ENCODE measurements around the gene CHPF. TPM values are rescaled to one million over a fixed set of nuclear protein-coding genes. Genes with fewer than 3 reads are reported as not detected.
A peak's percentile ranks its signal among the peaks of the same experiment; 100 is the strongest.

Gene CHPF
- total RNA-seq, 1 donor: 10.2 TPM

DNA sequence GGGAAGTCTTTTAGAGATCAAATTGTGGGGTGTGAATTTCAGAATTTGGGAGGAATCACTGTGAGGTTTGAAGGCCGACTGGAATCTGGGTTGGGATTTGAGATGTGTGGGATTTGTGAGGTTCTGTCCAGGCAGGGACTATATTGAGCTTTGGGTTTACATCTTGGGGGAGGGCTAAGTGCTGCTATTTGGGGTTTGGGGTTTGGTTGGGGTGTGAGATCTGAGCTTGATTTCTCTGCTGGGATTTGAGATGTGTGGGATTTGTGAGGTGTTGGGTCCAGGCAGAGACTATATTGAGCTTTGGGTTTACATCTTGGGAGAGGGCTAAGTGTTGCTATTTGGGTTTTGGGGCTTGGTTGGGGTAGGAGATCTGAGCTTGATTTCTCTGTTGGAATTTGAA lies 44.1 kb downstream of the CHPF start:
- no peak for DNase-seq (ENCODE audit: low read depth in 2 of 3, low spot score in 2 of 3)

DNA sequence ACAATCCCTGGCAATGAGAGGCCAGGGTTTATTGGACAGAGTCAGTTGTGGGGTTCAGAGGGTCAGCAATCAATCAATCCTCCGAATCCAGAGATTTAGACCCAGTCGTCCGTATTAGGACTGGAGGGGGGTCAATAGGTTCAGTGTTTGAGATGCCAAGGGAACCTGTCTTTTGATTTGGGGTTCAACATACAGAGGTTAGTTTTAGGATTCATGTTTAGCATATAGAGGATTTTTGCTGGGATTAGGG lies 44.6 kb downstream of the CHPF start:
- DNase-seq (ENCODE audit: low read depth in 2 of 3, low spot score in 2 of 3): no peak

DNA sequence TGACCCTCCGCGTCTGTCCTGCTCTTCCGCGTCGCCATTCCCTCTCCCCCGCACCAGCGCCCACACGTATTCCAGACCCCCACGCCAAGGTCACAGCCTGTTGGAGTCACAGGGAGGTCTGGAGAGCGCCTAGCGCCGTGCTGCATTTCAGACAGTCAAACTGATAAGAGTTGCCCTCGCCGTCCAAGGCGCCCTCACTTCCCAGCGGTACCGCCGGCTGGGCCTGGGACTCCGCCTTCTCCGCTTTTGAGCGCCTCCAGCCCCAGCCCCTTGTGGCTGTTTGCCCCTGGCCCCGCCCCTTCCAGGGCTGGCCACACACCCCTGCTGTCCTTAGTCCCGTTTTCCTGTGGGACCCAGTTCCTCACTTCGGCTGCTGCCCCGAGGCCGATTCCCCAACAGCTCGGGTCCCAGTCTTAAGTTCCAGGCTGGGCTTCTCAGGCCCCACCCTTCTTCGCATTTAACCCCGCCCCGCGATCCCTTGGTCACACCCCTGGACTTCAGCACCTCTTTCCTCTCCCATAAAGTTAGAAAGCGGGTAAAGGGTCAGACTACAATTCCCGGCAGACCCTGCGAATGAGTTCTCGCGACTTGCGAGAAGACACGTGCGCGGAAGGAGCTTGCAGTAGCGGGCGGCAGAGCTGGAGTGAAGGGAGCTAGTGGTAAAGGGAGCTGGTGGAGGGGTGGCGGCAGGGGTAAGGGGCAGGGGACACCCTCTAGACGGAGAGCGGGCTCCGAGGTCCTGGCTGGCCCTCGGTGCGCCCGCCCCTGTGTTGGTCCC lies 45.1 kb downstream of the CHPF start, which contains the start of gene GMPPA:
Gene GMPPA (plus strand): TSS at position 612 of the 778 bp plus-strand sequence. CDS start 1,085 bp downstream, outside the sequence.
- peak; percentile 74 to 98 (median 94) for DNase-seq (ENCODE audit: low read depth in 2 of 3, low spot score in 2 of 3)

DNA sequence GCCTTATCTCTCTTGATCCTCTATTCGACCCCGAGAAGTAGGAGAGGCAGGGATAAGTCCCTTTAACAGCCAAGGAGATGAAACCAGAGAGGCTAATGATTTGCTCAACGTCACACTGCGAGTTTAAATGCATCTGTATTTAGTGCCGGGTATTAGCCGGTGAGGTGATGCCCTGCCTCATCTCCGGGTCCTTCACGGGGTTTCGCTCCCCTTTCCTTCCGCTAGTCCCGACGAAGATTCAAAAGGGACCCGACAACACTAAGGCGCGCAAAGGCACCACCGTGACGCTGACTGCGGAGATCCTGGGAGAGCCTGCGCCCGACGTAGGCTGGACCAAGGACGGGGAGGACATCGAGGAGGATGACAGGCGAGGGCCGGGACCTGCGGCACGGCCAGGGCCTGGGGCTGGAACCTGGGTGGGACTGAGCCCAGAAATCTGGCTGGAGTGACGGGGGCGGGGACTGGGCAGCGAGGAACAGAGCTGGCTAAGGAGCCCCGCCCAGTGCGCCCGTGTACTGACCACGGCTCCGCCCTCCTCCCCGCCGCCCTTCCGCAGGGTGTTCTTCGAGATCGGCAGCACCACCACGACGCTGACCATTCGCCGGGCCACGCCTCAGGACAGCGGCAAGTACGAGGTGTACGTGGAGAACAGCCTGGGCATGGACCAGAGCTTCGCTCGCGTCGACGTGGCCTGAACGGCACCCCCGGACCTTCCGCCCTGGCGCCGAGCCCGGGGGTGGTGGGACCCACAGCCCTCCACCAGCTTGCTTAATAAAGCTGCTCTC lies 45.9 kb downstream of the CHPF start:
- no peak for DNase-seq (ENCODE audit: low read depth in 2 of 3, low spot score in 2 of 3)

DNA sequence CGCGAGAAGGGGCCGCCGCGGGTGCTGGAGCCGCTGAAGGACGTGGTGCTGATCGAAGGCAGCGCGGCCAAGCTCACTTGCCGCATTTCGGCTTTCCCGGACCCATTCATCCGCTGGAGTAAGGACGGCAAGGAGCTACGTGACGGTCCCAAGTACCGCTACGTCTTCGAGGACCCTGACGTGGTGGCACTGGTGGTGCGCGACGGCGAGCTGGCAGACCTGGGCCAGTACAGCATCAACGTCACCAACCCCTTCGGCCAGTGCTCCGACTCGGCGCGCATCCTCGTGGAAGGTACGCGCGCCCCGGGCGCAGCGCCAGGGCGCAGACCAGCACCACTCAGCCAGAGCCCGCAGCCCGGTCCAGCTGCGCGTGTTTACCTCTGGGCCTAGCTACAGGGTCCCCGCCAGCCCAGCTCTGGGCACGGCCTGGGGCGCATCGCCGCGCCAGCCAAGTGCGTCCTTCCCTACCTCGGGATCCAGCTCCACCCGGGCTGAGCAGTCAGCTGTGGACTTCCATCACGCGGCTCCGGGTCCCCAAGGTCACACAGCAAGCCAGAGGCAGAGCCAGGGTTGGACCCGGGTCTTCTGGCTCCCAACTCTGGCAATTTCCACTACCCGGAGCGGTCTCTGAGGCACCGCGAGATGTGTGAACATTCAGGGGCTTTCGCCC lies 46.6 kb downstream of the CHPF start:
- no peak for DNase-seq (ENCODE audit: low read depth in 2 of 3, low spot score in 2 of 3)

DNA sequence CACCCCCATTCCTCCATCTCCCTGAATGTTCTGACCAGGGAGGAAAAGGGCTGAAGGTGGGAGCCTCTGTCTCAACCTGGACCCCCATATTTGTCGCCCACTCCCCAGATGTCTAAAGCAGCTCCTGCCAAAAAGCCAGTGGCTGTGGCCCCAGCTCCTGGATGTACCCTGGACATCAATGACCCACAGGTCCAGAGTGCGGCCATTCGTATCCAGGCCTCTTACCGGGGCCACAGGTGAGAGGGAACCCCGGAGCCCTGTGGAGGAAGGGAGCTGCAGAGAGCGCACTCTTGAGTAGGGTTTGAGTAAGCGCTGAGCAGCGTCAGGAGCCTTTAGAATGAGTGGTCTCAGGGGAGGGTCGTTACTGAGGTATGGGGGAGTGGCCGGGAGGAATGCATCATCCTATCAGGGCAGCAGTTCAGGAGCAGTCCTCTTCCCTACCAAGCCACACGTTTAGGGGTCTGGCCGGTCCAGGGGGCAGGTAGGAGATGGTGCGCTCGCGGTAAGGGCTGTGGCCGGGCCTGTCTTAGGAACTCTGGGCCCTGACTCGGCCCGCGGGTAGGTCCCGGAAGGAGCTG lies 47.3 kb downstream of the CHPF start:
- no peak for DNase-seq (ENCODE audit: low read depth in 2 of 3, low spot score in 2 of 3)

DNA sequence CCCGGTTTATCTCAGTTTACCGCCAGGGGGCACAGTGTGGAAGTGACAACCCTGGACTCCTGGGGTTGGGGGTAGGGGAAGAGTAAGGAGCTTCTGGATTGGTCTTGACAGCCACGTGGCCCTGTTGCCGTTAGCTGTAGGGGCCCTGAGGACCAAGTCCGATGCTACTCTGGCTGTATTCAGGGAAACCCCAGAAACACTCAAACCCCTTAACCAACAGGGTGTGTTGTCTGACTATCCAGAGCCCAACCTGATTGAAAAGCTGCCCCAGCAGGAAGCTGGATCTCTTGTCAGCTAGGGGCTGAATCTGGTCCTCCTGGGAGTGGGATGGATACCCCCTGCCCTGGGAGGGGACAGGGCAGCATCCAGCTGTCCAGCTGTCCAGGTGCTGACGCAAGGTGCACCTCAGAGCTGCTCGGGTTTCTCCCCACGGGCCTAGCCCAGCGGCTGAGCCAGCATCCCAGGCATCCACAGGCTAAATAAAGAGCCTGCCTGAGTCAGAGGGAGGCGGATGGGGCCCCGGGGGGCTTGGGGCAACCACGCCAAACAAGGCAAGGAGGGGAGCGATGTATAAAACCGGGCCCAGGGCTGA lies 48.0 kb downstream of the CHPF start:
- peak in 2 of 3 donors; percentile 75 to 84 for DNase-seq (ENCODE audit: low read depth in 2 of 3, low spot score in 2 of 3)

DNA sequence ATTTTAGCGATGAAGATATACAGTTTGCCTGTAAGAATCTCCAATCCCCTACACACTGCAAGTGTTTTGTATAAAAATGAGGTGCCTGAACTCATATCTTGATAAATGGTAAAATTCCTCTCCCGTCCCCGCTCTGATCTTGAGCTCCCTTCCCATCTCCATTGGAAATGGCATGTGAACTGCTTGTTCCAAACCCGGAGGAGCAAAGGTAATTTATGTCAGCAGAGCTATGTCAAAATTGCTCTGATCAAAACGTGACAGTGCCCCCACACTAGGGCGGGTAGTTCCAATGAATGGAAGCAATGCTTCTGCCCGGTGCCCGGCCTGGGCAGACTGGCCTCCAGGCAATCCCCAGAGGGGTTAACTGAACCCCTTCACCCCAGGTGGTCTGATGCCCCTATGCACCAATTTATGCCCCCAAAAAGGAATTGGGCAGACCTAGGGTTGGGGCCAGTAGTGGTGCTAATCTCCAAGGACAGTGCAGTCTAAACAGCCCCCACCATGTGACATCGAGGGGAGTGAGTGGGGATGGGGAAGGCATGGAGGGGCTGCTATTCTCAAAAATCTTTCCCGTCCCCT lies 48.6 kb downstream of the CHPF start:
- no peak for DNase-seq (ENCODE audit: low read depth in 2 of 3, low spot score in 2 of 3)

DNA sequence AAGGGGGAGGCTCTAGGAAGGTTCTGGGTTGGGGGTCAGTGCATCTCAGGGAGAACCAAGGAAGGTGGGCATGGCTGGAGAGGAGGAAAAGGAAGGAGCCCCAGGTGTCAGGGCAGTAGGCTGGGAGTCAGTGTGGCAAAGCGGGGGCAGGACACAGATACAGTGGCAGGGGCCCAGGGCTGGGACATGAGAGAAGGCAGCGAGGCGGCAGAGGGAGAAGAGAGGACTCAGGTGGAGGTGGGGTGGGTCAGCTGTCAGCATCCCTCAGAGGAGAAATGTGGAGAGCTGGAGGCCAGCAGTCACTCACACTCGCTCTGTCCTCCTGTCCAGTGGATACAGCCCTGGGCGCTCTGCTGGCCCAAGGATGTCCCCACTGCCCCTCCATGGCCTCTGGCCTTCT lies 50.5 kb downstream of the CHPF start:
- no peak for DNase-seq (ENCODE audit: low read depth in 2 of 3, low spot score in 2 of 3)

DNA sequence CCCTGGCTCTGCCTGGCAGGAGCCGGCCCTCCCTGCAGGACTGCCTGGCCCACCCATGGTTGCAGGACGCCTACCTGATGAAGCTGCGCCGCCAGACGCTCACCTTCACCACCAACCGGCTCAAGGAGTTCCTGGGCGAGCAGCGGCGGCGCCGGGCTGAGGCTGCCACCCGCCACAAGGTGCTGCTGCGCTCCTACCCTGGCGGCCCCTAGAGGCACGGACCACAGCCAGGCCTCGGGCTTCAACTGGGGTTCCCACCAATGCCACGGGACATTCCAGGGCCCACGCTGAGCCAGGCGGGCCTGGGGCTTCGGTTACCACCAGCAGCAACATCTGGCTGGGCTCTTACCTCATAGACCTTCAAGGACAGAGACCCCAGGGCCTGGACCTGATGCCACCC lies 51.0 kb downstream of the CHPF start:
- DNase-seq (ENCODE audit: low read depth in 2 of 3, low spot score in 2 of 3): no peak

DNA sequence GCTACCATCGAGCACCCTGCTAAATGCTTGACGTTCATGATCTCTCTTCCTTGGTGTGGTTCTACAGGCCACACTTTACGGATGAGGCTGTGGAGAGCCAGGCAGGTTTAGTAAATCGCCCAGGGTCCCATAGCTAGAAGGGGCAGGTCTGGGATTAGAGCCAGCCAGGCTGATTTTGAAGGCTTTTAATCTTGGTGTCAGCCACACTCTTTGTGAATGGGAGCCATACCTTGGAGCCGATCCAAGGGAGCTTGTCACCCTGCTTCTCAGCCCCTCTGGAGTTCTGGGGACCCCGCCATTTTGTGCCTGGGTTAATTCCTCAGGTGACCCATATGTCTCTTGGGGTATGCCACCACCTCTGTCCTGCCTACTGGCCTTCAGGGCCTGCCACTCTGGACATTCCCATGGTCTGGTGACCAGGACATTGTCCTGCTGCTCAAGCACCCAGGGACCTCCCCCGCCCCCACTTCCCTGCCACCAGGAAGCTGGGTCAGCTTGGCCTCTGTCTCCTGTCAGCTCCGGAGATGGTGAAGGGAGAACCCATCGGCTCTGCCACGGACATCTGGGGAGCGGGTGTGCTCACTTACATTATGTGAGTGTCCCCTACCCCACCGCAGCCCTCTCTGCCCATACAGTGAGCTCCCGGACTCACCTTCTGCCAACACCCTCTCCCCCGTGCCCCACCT lies 52.2 kb downstream of the CHPF start:
- DNase-seq (ENCODE audit: low read depth in 2 of 3, low spot score in 2 of 3): no peak

DNA sequence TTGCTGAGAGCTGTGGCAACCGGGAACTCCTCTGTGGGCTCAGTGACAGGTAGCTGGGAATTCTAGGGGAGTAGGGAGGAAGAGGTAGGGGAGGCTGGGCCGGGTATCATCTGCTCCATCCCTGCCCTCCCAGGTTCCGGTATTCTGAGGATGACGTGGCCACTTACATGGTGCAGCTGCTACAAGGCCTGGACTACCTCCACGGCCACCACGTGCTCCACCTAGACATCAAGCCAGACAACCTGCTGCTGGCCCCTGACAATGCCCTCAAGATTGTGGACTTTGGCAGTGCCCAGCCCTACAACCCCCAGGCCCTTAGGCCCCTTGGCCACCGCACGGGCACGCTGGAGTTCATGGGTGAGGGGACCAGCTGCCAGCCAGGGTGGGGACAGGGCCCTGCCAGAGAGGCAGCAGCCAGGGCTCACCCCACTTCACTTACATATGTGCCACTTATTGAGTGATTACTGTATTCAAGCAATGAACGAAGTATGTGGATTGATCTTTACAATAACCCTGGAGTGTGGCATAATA lies 52.9 kb downstream of the CHPF start:
- no peak for DNase-seq (ENCODE audit: low read depth in 2 of 3, low spot score in 2 of 3)

DNA sequence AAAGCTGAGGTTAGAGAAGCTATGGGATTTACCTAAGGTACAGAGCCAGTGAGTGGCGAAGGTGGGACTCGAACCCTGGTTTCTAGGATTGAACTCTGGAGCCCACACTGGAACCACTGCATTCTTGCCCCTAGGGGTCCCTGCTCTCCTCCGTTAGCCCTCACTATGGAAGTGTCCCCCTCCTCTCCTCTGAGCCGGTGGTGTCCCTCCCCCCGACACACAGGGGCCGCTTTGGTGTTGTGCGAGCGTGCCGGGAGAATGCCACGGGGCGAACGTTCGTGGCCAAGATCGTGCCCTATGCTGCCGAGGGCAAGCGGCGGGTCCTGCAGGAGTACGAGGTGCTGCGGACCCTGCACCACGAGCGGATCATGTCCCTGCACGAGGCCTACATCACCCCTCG lies 53.4 kb downstream of the CHPF start:
- DNase-seq (ENCODE audit: low read depth in 2 of 3, low spot score in 2 of 3): no peak

DNA sequence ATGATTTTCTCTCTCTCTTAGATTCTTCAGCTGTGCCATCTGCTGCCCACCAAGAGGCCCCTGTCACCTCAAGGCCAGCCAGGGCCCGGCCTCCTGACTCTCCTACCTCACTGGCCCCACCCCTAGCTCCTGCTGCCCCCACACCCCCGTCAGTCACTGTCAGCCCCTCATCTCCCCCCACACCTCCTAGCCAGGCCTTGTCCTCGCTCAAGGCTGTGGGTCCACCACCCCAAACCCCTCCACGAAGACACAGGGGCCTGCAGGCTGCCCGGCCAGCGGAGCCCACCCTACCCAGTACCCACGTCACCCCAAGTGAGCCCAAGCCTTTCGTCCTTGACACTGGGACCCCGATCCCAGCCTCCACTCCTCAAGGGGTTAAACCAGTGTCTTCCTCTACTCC lies 54.3 kb downstream of the CHPF start:
- DNase-seq (ENCODE audit: low read depth in 2 of 3, low spot score in 2 of 3): no peak

Small RNA genes lying within 50 kb of the gene (small RNA-seq; reads per million reads assigned to genes)
- gene MIR3132 (not detected), gene RN7SKP213 (not detected)

Other genes starting within 250 kb of the CHPF start
- under 0.01 TPM for gene PTPRN, start 234.4 kb downstream of the CHPF start, total RNA-seq
- not detected for gene RESP18, start 211.1 kb downstream of the CHPF start, total RNA-seq
- 118 TPM for gene DNPEP, start 155.9 kb downstream of the CHPF start, total RNA-seq
- gene DES, start 125.4 kb downstream of the CHPF start, total RNA-seq: not detected
- gene SPEG, start 109.0 kb downstream of the CHPF start, total RNA-seq: 0.81 TPM
- 32.0 TPM for gene GMPPA, start 44.9 kb downstream of the CHPF start, total RNA-seq
- gene ASIC4, start 29.3 kb downstream of the CHPF start, total RNA-seq: 0.27 TPM
- gene TMEM198, start 219 bp upstream of the CHPF start, total RNA-seq: 0.54 TPM
- gene OBSL1, start 27.7 kb upstream of the CHPF start, total RNA-seq: 114 TPM
- gene INHA, start 28.5 kb upstream of the CHPF start, total RNA-seq: 0.27 TPM
- gene STK11IP, start 54.0 kb upstream of the CHPF start, total RNA-seq: 30.2 TPM
- gene SLC4A3, start 83.8 kb upstream of the CHPF start, total RNA-seq: under 0.01 TPM

Measured in hematopoietic multipotent progenitor cell (in vitro differentiated cells).